ENCODE results near the gene CDK16.

DNA sequence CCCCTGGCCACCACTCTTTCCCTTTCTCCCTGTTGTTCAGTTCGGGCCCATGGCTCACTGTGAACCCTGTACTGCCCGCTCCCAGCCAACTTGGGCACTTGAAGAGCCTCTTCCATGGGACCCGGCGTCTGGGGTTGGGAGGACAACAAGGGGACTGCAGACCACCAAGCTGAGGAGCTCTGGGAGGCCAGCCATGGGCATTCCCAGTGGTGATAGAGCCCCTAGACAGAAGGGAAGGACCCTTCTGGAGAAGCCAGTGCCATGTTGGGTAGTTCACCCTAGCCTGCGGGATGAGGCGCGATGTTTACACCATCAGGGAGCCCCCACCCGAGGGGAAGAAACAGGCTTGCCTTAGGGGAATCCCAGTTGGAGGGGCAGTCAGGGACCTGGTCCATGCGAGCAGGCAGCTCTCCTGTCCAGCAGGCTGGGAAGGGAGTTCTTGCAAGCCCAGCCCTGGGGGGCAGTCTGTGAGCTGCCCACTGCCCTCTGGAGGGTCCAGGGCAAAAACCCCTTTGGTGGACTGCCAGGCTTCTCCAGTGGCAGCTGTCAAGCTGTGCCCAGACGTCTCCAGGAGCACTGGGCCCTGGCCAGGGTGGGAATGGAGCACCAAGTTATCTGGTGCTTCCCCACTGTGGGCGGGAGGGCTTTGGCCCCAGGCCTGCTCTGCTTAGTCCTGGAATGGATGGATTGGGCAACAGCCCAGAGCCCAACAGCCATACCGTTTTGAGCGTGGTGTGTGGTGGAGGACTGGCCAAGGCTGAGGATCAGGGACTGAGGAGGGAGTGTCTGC is 48.6 kb upstream of the CDK16 start:
- TF ChIP-seq, protein P1, sequence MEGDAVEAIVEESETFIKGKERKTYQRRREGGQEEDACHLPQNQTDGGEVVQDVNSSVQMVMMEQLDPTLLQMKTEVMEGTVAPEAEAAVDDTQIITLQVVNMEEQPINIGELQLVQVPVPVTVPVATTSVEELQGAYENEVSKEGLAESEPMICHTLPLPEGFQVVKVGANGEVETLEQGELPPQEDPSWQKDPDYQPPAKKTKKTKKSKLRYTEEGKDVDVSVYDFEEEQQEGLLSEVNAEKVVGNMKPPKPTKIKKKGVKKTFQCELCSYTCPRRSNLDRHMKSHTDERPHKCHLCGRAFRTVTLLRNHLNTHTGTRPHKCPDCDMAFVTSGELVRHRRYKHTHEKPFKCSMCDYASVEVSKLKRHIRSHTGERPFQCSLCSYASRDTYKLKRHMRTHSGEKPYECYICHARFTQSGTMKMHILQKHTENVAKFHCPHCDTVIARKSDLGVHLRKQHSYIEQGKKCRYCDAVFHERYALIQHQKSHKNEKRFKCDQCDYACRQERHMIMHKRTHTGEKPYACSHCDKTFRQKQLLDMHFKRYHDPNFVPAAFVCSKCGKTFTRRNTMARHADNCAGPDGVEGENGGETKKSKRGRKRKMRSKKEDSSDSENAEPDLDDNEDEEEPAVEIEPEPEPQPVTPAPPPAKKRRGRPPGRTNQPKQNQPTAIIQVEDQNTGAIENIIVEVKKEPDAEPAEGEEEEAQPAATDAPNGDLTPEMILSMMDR (IDR thresholded peaks at IDR 0.05), result no peak
- no peak for TF ChIP-seq POLR2A (IDR thresholded peaks at IDR 0.05)
